VCaP (cell line): ENCODE measurements around the gene KRTAP5-11.
"Not testable (repeated sequence)": the region's sequence is repeated elsewhere in the genome, so short reads cannot be mapped to it uniquely, and the experiment has no call there.

Experiments used
- H3K27ac ChIP-seq: fragments of 450-650 bp; 2 replicates; pipeline ENCODE4 v1.5.1; 2017
- CTCF ChIP-seq: fragments of 450-650 bp; conservative IDR thresholded peaks from 2 replicates; pipeline ENCODE4 v1.5.1; 2017; ENCODE audit warnings: mild to moderate bottlenecking, moderate library complexity

KRTAP5-11 gene

GRCh38 chr11:71575723-71576424 is 6.8 kb downstream of the KRTAP5-11 start:
- H3K27ac ChIP-seq = no peak overlapping the region

GRCh38 chr11:71574418-71574817 is 8.3 kb downstream of the KRTAP5-11 start:
- no peak for TF ChIP-seq CTCF
- H3K27ac ChIP-seq = no peak overlapping the region

More at GRCh38 chr11:71575723-71576424, 6.8 kb downstream of the KRTAP5-11 start:
- TF ChIP-seq CTCF = no peak

GRCh38 chr11:71572811-71573210 is 9.9 kb downstream of the KRTAP5-11 start:
- no peak overlapping the region for H3K27ac ChIP-seq
- no peak for TF ChIP-seq CTCF

GRCh38 chr11:71571101-71571850 is 11.4 kb downstream of the KRTAP5-11 start:
- not testable (repeated sequence) for H3K27ac ChIP-seq

- no peak overlapping the region for H3K27ac ChIP-seq
- TF ChIP-seq CTCF = no peak
Observed at GRCh38 chr11:71568704-71569349, 13.8 kb downstream of the KRTAP5-11 start.

- not testable (repeated sequence) for H3K27ac ChIP-seq
Observed at GRCh38 chr11:71567633-71568032, 15.0 kb downstream of the KRTAP5-11 start.

- H3K27ac ChIP-seq = not testable (repeated sequence)
Observed at GRCh38 chr11:71566626-71567599, 15.8 kb downstream of the KRTAP5-11 start.

GRCh38 chr11:71566081-71566620 is 16.5 kb downstream of the KRTAP5-11 start:
- TF ChIP-seq CTCF = no peak
- no peak overlapping the region for H3K27ac ChIP-seq
